ENCODE data around the gene GTF2A1. TPM values are rescaled to one million over a fixed set of nuclear protein-coding genes. Genes with fewer than 3 reads are reported as not detected.

Gene GTF2A1
- total and polyA plus RNA-seq, 2 donors (not counting 3 experiments of a cell fraction or from before 2014, with no cell fraction given): 11.1 to 33.4 TPM

DNA sequence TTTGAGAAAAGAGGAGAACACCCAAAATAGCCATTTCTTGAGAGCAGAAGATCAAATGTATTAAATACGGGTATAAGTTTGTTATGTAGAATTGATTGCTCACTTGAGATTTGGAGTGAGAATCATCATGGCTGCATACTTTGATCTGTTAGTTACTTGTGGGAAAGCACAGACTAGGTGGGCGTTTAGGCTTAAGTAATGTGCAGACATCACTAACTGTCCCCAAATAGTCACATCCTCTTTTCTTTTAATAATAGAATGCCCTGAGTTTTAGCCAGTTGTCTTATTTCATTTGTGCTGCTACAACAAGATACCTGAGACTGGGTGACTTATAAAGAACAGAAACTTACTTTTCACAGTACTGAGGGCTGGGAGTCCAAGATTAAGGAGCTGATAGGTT lies 14.3 kb upstream of the GTF2A1 start:
- Histone ChIP-seq H3K79me2 (ENCODE audit: control insufficient read depth, insufficient read depth, low read length) (no peaks in the 10 kb centered on the region), H3K36me3 (ENCODE audit: control insufficient read depth in 2 of 2, extremely low read depth in 1 of 2, insufficient read depth in 2 of 2, low read length in 2 of 2) (no peaks in the 10 kb centered on the region), H3K4me3 (replicated peaks in 1 of 3; ENCODE audit: insufficient read depth in 1 of 3, low read depth in 1 of 3, low read length in 3 of 3) (no peak overlapping the region), H3K27ac (ENCODE audit: insufficient read depth, low read depth, low read length) (no peak overlapping the region), H3K27me3 (ENCODE audit: control insufficient read depth in 2 of 2, insufficient read depth in 2 of 2, low read length in 2 of 2) (no peaks in the 10 kb centered on the region), H3K4me1 (ENCODE audit: control insufficient read depth, extremely low read depth, insufficient read depth, low read length) (no peaks in the 10 kb centered on the region), H3K4me2 (ENCODE audit: insufficient read depth, low read length) (no peak overlapping the region), H2AFZ (ENCODE audit: low read depth, low read length) (no peak overlapping the region), H4K20me1 (replicated peaks; ENCODE audit: control insufficient read depth, extremely low read depth, insufficient read depth, low read length) (no peaks in the 10 kb centered on the region), H3K9ac (replicated peaks; ENCODE audit: extremely low read depth, insufficient read depth, low read length) (no peak overlapping the region), H3K9me3 (replicated peaks; ENCODE audit: control insufficient read depth, insufficient read depth, low read length) (no peaks in the 10 kb centered on the region), H3K9me1 (replicated peaks; ENCODE audit: control insufficient read depth, extremely low read depth, insufficient read depth, low read length) (no peaks in the 10 kb centered on the region)
- BruUV-seq (replicated peaks): no TSS peak
- CTCF ChIA-PET: no interaction called here
- POLR2A ChIA-PET: no interaction called here
- FAIRE-seq: no peak
- dilution Hi-C loops (cut with MboI; ENCODE audit: extremely low pct_ligation_motif_present, low sequenced_read_pairs) (no loop called here), intact Hi-C loops (cut with micrococcal nuclease) (no loop called here)
- no peak for DNase-seq (ENCODE audit: low read depth, low spot score)
- TF ChIP-seq FOS (IDR thresholded peaks at IDR 0.05; ENCODE audit: borderline replicate concordance, insufficient read depth, low read length) (no peak), JUN (IDR thresholded peaks at IDR 0.05; ENCODE audit: borderline replicate concordance, insufficient read depth, insufficient read length, low read depth) (no peak), EZH2 (IDR thresholded peaks at IDR 0.05; ENCODE audit: borderline replicate concordance, low read depth, low read length, severe bottlenecking) (no peak), MYC (IDR thresholded peaks at IDR 0.05; ENCODE audit: low read depth, low read length) (no peak), GATA2 (IDR thresholded peaks at IDR 0.05; ENCODE audit: insufficient read depth, insufficient read length, low read depth, low read length) (no peak), POLR2AphosphoS5 (IDR thresholded peaks at IDR 0.05; ENCODE audit: insufficient read depth, low read depth, low read length) (no peak), POLR2A (IDR thresholded peaks at IDR 0.05; ENCODE audit: low read depth, low read length) (no peak)
- TF ChIP-seq, protein P1, sequence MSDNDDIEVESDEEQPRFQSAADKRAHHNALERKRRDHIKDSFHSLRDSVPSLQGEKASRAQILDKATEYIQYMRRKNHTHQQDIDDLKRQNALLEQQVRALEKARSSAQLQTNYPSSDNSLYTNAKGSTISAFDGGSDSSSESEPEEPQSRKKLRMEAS (IDR thresholded peaks at IDR 0.05; ENCODE audit: insufficient read depth, insufficient read length): no peak
- TF ChIP-seq, protein P2, sequence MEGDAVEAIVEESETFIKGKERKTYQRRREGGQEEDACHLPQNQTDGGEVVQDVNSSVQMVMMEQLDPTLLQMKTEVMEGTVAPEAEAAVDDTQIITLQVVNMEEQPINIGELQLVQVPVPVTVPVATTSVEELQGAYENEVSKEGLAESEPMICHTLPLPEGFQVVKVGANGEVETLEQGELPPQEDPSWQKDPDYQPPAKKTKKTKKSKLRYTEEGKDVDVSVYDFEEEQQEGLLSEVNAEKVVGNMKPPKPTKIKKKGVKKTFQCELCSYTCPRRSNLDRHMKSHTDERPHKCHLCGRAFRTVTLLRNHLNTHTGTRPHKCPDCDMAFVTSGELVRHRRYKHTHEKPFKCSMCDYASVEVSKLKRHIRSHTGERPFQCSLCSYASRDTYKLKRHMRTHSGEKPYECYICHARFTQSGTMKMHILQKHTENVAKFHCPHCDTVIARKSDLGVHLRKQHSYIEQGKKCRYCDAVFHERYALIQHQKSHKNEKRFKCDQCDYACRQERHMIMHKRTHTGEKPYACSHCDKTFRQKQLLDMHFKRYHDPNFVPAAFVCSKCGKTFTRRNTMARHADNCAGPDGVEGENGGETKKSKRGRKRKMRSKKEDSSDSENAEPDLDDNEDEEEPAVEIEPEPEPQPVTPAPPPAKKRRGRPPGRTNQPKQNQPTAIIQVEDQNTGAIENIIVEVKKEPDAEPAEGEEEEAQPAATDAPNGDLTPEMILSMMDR (IDR thresholded peaks at IDR 0.05; ENCODE audit: extremely low read depth in 1 of 2, insufficient read depth in 1 of 2, low read depth in 1 of 2, low read length in 2 of 2): no peak
